Erythroblast (primary cell): ENCODE data around the gene KISS1R.

Experiments
- GATA1 ChIP-seq: IDR thresholded peaks from 2 replicates; pipeline ENCODE4 v1.6.1; 2011; ENCODE audit warnings: low read depth, mild to moderate bottlenecking, control low read depth, low read length, moderate library complexity
- POLR2A ChIP-seq: IDR thresholded peaks from 2 replicates; pipeline ENCODE4 v1.6.1; 2011; ENCODE audit warnings: mild to moderate bottlenecking, low read length

DNA sequence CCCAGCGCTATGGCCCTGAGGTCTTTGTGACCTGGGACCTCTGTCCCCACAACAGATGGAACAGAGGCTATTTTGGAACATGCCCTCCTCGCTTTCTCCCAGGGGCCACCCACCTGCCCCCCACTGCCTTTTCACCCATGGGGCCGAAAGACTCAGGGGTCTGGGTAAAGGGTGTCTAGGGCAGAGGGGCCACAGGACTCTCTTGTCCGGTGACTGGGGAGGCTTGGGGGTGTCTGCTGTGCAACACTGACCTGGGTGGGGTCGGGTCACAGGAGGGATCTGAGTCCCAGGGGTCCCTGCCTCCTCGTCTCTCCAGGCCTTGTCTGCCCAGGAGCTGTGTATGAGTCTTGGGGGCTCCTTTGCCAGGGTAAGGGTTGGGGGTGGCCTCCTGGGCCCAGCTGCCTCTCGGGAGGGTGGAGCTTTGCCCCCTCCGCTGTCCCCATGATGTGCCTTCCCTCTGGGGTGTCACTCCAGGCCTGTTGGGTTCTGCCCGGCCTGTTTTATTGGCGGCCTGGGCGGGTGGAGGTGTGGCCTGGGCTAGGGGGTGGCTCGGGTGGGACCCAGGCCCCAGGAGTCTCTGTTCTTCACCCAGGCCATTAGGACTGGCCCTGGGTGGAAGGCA is 10.8 kb downstream of the KISS1R start:
- no peak for TF ChIP-seq POLR2A
- TF ChIP-seq GATA1 = no peak
